Thoracic aorta (tissue), 2 donors: ENCODE data around the gene SLX9. TPM values are rescaled to one million over a fixed set of nuclear protein-coding genes. Genes with fewer than 3 reads are reported as not detected.
"Not testable (repeated sequence)": the region's sequence is repeated elsewhere in the genome, so short reads cannot be mapped to it uniquely, and the experiment has no call there.

Experiments
- ATAC-seq: fragments of 150-250 bp; one replicate; pipeline ENCODE4 v1.8.0; 2017; ENCODE audit warnings: low read depth; ENCODE audit not compliant: insufficient number of reproducible peaks, low FRiP score
- DNase-seq: peaks from one replicate; pipeline ENCODE4 v3.0.0-alpha.2; 2020; ENCODE audit warnings: low spot score
- H3K27ac ChIP-seq, 2 donors: fragments of 200-600 bp; sonication (generic); 1 replicate in 1 of 2; 2 replicates in 1 of 2; pipeline ENCODE4 v1.5.1; 2016; ENCODE audit warnings: mild to moderate bottlenecking in 2 of 2, moderate library complexity in 2 of 2
- H3K27me3 ChIP-seq: fragments of 200-600 bp; sonication (generic); replicated peaks from 2 replicates; pipeline ENCODE4 v1.6.0; 2016; ENCODE audit warnings: mild to moderate bottlenecking; ENCODE audit not compliant: insufficient read depth
- H3K36me3 ChIP-seq: fragments of 200-600 bp; sonication (generic); one replicate; pipeline ENCODE4 v1.5.1; 2016
- H3K4me1 ChIP-seq, 2 donors: fragments of 200-600 bp; sonication (generic); 1 replicate in 1 of 2; 2 replicates in 1 of 2; pipeline versions ENCODE4 v1.5.1 to v1.6.0; 2016; ENCODE audit warnings: low read depth in 2 of 2, mild to moderate bottlenecking in 1 of 2; ENCODE audit not compliant: control insufficient read depth in 1 of 2
- H3K4me3 ChIP-seq: fragments of 200-600 bp; sonication (generic); 2 replicates; pipeline ENCODE4 v1.5.1; 2016; ENCODE audit warnings: mild to moderate bottlenecking
- H3K9me3 ChIP-seq: fragments of 200-600 bp; sonication (generic); 2 replicates; pipeline ENCODE4 v1.5.1; 2016
- CTCF ChIP-seq: fragments of 200-600 bp; sonication (generic); IDR thresholded peaks from one replicate; pipeline ENCODE4 v1.5.1; 2019; ENCODE audit warnings: antibody characterized with exemption
- total RNA-seq, 2 donors: library from RNA; depleted of rRNA; stranded (reverse); fragments of >200 nt; gene quantifications; one replicate each; pipeline versions ENCODE4 v1.1.0 to v1.2.3, GENCODE V29; 2016

The SLX9 gene
- total RNA-seq, 2 donors from 2014 or later, result 5.9 to 10.6 TPM

DNA sequence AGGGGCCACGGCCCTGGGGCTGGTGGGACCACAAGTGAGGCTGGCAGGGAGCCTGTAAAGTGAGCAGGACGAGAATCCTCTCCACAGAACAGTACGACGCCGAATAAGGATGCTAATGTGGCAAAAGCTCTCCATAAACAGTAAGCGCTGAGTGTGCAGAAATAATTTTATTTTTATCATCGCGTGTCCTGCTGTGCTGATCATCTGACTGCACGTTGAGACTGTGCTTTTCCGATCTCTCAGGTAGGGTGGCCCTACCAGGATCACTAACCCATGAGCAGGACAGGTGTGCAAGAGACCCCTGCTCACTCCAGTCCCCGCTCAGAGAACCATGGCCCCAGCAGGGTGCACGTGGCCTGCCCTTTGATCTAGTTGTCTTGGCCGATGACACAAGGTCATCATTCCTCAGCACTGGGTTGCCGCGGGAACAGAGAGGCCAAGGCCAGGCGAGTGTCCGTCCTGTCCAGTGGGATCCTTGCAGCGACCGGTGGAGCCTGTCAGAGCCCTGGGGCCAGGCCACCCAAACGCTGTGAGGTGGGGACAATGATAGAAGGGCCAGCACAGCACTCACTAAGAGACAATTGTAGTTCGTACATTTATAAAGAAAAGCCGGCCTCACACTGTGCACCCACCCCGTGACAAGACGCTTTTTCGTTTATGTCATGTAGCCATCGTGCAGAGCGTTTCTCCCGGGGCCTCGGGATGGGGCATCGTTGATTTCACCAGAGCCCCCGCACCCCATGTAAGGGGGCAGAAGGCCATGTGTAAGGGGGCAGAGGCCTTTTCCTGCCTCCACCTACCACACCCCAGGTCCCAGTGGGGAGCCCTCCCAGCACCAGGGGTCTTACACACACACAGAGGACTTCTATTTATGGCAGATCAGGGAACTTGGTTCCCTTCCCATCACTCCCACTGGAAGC is 81.9 kb downstream of the SLX9 start:
- Histone ChIP-seq H3K27ac (peak overlapping the region; percentile 28 to 95), H3K36me3 (no peaks in the 10 kb centered on the region), H3K4me1 (peaks cover 13 to 45% of the 10 kb centered on the region in 2 donors), H3K9me3 (no peaks in the 10 kb centered on the region), H3K27me3 (no peaks in the 10 kb centered on the region), H3K4me3 (no peak overlapping the region)
- DNase-seq, result no peak
- no peak for TF ChIP-seq CTCF
- no peak for ATAC-seq

DNA sequence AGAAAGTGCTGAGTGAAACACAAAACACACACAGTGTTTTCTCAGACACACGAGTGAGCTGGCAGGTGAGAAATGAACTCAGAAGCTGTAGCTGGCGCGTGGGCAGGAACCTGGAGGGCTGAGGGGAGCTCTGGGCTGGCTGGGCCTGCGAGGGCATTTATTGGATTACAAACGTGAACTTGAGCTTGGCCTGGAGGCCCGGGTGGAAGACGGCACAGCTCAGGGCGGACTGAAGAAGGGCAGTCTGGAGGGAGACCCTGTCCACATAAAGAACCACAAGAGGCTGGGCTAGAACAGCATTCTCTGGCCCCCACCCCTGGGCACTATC is 82.5 kb downstream of the SLX9 start:
- peak overlapping the region; percentile 28 to 50 for H3K27ac ChIP-seq
- TF ChIP-seq CTCF, result no peak
- no peak overlapping the region for H3K4me3 ChIP-seq
- peaks cover 13 to 51% of the 10 kb centered on the region in 2 donors for H3K4me1 ChIP-seq
- DNase-seq (no peak), ATAC-seq (no peak)
- no peaks in the 10 kb centered on the region for H3K9me3 ChIP-seq
- no peaks in the 10 kb centered on the region for H3K27me3 ChIP-seq
- H3K36me3 ChIP-seq, result no peaks in the 10 kb centered on the region

DNA sequence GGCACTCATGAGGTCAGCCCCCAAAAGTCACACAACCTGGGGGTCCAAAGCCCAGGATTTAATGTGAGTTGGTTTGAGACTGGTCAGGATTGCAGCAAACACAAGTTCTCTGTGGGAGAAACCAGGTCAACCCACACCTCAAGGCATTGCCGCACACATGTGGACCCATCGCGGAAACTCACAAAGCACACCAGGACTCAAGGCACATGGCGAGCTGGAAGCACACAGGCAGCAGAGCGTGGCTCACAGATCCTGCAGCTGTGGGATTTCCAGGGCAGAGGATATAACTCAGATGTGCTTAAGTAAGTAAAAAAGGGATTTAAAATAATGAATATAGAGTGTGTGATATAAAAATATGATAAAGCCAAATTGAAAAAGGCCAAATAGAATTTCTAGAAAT is 82.9 kb downstream of the SLX9 start:
- TF ChIP-seq CTCF, result no peak
- Histone ChIP-seq H3K4me3 (no peak overlapping the region), H3K27me3 (no peaks in the 10 kb centered on the region), H3K36me3 (no peaks in the 10 kb centered on the region), H3K27ac (peak overlapping the region; percentile 28 to 50), H3K4me1 (peaks cover 10 to 49% of the 10 kb centered on the region in 2 donors), H3K9me3 (no peaks in the 10 kb centered on the region)
- ATAC-seq (no peak), DNase-seq (no peak)

DNA sequence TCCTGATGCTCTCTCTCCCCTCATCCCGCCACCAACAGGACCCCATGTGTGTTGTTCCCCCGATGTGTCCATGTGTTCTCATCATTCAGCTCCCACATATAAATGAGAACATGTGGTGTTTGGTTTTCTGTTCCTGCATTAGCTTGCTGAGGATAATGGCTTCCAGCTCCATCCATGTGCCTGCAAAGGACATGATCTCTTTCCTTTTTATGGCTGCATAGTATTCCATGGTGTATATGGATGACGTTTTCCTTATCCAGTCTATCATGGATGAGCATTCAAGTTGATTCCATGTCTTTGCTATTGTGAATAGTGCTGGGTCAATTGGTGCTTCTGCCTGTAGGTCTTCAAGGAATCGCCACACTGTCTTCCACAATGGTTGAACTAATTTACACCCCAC is 84.7 kb downstream of the SLX9 start:
- not testable (repeated sequence) for ATAC-seq, H3K36me3 ChIP-seq, H3K27me3 ChIP-seq, H3K27ac ChIP-seq, DNase-seq, H3K9me3 ChIP-seq, H3K4me3 ChIP-seq
- peaks cover 4 to 41% of the 10 kb centered on the region in 2 donors for H3K4me1 ChIP-seq

DNA sequence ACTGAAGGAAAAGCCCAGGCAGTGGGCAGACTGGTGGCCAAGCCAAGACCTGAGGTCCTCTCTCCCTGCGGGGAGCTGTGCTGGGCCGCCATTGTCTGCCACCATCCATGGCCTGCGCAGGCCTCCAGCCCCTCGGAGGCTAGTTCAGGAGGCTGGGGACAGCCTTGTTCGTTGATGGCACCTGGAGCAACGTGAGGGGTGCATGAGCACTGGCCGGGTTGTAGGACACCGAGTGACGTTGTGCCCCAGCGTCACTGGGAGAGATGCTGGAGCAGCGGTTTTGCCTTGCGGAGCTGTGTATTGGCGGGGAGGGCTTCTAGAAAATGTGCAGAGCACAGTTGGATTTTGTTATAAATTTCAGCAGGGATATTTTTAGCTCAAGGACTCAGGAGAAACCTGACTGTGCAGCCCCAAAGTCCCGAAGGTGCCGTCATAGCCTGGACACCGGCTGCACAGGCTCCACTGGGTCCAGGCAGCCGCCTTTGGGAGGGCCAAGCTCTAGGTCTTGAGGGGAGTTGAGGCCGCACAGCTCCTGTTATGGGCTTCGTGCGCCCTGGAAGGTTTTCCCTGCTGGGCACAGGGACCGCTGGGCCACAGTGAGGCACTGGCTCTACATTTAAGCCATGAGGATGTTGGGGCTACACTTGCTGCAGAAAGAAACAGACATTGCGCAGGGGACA is 86.4 kb downstream of the SLX9 start:
- ATAC-seq, result no peak
- Histone ChIP-seq H3K27ac (peak overlapping the region; percentile 83 to 90), H3K36me3 (no peaks in the 10 kb centered on the region), H3K27me3 (no peaks in the 10 kb centered on the region), H3K9me3 (no peaks in the 10 kb centered on the region), H3K4me1 (peaks cover 17 to 41% of the 10 kb centered on the region in 2 donors), H3K4me3 (no peak overlapping the region)
- DNase-seq, result no peak
- no peak for TF ChIP-seq CTCF

Other genes starting within 250 kb of the SLX9 start
- gene KRTAP10-12, start 242.9 kb upstream of the SLX9 start, total RNA-seq, result not detected
- gene TSPEAR, start 228.5 kb upstream of the SLX9 start, total RNA-seq, result not detected
- 100 to 1,000 TPM in 1 of 2 donors, 10 to 100 TPM in 1; 67.7 to 138 TPM for gene UBE2G2, start 138.2 kb upstream of the SLX9 start, total RNA-seq
- gene SUMO3, start 122.0 kb upstream of the SLX9 start, total RNA-seq, result 10 to 100 TPM; 66.5 to 66.9 TPM
- gene PTTG1IP, start 66.3 kb upstream of the SLX9 start, total RNA-seq, result 100 to 1,000 TPM; 301 to 351 TPM
- gene ITGB2, start 19.1 kb upstream of the SLX9 start, total RNA-seq, result 100 to 1,000 TPM; 161 to 166 TPM
- 100 to 1,000 TPM; 124 to 201 TPM for gene ADARB1, start 134.6 kb downstream of the SLX9 start, total RNA-seq